ENCODE results near the gene OR4F15. TPM values are rescaled to one million over a fixed set of nuclear protein-coding genes. Genes with fewer than 3 reads are reported as not detected.

OR4F15 gene
- total and polyA plus RNA-seq, 2 of the 4 experiments (the other 2 are of a cell fraction), result 0.36 TPM; not detected in 1

DNA sequence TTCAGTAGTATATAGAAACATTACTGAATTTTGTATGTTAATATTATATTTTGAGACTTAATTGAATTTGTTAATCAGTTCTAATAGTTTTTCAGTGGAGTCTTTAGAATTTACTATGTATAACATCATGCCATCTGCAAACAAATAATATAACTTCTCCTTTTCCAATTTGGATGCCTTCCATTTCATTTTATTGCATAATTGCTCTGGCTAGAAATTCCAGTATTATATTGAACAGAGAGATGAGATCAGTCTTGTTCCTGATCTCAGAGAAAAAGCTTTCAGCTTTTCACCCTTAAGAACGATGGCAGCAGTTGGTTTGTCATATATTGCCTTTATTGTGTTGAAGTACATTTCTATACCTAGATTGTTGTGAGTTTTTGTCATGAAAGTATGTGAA is 40.4 kb downstream of the OR4F15 start:
- POLR2A ChIA-PET (ENCODE audit: unreplicated experiment), result no interaction called here

More for the DNA sequence above, 40.4 kb downstream of the OR4F15 start:
- Histone ChIP-seq H3K36me3 (ENCODE audit: control insufficient read depth, insufficient read depth, low read length) (no peaks in the 10 kb centered on the region), H2AFZ (replicated peaks; ENCODE audit: low read length, poor library complexity) (no peak overlapping the region), H3K23ac (ENCODE audit: low read depth, low read length) (no peak overlapping the region), H3K79me1 (ENCODE audit: low read depth in 1 of 2, low read length in 2 of 2) (no peaks in the 10 kb centered on the region), H3K27me3 (ENCODE audit: control insufficient read depth, insufficient read depth, low read length) (no peaks in the 10 kb centered on the region), H2AK5ac (ENCODE audit: low read depth, low read length) (no peak overlapping the region), H3K9ac (ENCODE audit: low read depth, low read length) (no peak overlapping the region), H4K8ac (ENCODE audit: low read depth in 2 of 2, low read length in 2 of 2) (no peak overlapping the region), H3K4me1 (ENCODE audit: control insufficient read depth, insufficient read depth, low read length) (no peaks in the 10 kb centered on the region), H3K9me1 (ENCODE audit: insufficient read depth, low read length) (no peaks in the 10 kb centered on the region), H4K91ac (ENCODE audit: insufficient read depth, low read depth, low read length) (no peak overlapping the region), H4K5ac (ENCODE audit: low read depth, low read length) (no peak overlapping the region), H2BK15ac (ENCODE audit: low read depth, low read length) (no peak overlapping the region), H3K56ac (ENCODE audit: extremely low read depth, insufficient read depth, low read length) (no peak overlapping the region), H2BK20ac (ENCODE audit: low read depth, low read length) (no peak overlapping the region), H2BK120ac (ENCODE audit: low read depth, low read length) (no peak overlapping the region), H2BK5ac (ENCODE audit: low read depth, low read length, poor library complexity, severe bottlenecking) (no peak overlapping the region), H3K9me3 (ENCODE audit: control insufficient read depth, insufficient read depth, low read length) (no peaks in the 10 kb centered on the region), H3K14ac (replicated peaks; ENCODE audit: low read depth, low read length) (no peak overlapping the region), H3K4ac (ENCODE audit: low read depth, low read length) (no peak overlapping the region), H4K20me1 (ENCODE audit: insufficient read depth, low read length) (no peaks in the 10 kb centered on the region), H3K18ac (ENCODE audit: low read depth, low read length) (no peak overlapping the region), H2AK9ac (replicated peaks; ENCODE audit: low read depth, low read length, poor library complexity) (no peak overlapping the region), H3K4me2 (ENCODE audit: low read depth, low read length) (no peak overlapping the region), H3K4me3 (ENCODE audit: insufficient read depth, low read depth, low read length) (no peak overlapping the region), H3K27ac (ENCODE audit: insufficient read depth, low read length) (no peak overlapping the region)
- in situ Hi-C loops (cut with MboI; ENCODE audit: low sequenced_read_pairs), result no loop called here
- peak; percentile 17 for DNase-seq
- dilution Hi-C loops (cut with HindIII; ENCODE audit: low sequenced_read_pairs, unreplicated experiment), result no loop called here
- TF ChIP-seq CEBPB (IDR thresholded peaks at IDR 0.05; ENCODE audit: low read depth, low read length), result 0 out of 2 replicates have a peak, but pooled peaks have one; percentile 10
- no peak for TF ChIP-seq POLR2A (IDR thresholded peaks at IDR 0.05; ENCODE audit: low read depth, low read length)
- no CpG with 5 or more reads among the region's 1 CpG for WGBS, 2 experiments (ENCODE audit: extremely low coverage in 2 of 2, insufficient read length in 1 of 2)
- ATAC-seq (ENCODE audit: low read depth), result peak; percentile 37
- intact Hi-C loops (cut with micrococcal nuclease), result no loop called here
- CTCF ChIA-PET, result no interaction called here
- BruUV-seq (replicated peaks), result no TSS peak

Small RNA genes within 50 kb of the gene (microRNA-seq; reads per million reads assigned to microRNA genes)
- not detected for gene RN7SL209P (ENCODE audit: insufficient read depth, insufficient read length)

Small RNA genes within 50 kb of the gene (small RNA-seq; reads per million reads assigned to genes)
- 0 reads per million in 5 experiments for gene RN7SL209P

Other genes with a start within 250 kb of the OR4F15 start
- gene TM2D3, start 159.8 kb upstream of the OR4F15 start, total RNA-seq (2012; rRNA removed), result 27.4 and 30.6 TPM in 2 replicates
- 34.5 and 35.5 TPM in 2 replicates for gene TM2D3, start 159.8 kb upstream of the OR4F15 start, polyA plus RNA-seq (2012; rRNA removed)
- 9.3 and 10.0 TPM in 2 replicates for gene TARS3, start 87.7 kb upstream of the OR4F15 start, total RNA-seq (2012; rRNA removed)
- 2.9 and 3.4 TPM in 2 replicates for gene TARS3, start 87.7 kb upstream of the OR4F15 start, polyA plus RNA-seq (2012; rRNA removed)
- gene OR4F6, start 8.7 kb upstream of the OR4F15 start, total RNA-seq (2012; rRNA removed), result not detected in 2 replicates
- not detected in 2 replicates for gene OR4F6, start 8.7 kb upstream of the OR4F15 start, polyA plus RNA-seq (2012; rRNA removed)

Measured in IMR-90 (cell line).